GM23248 (cell line): Measurements from ENCODE around the gene CCDC85B.

Experiments
- EZH2 ChIP-seq: fragments of 200-600 bp; sonication (generic); IDR thresholded peaks from 2 replicates; pipeline ENCODE4 v1.6.1; 2018; ENCODE audit warnings: antibody characterized with exemption, mild to moderate bottlenecking; ENCODE audit not compliant: insufficient read depth, poor library complexity, severe bottlenecking
- EZH2phosphoT487 ChIP-seq: fragments of 200-600 bp; sonication (generic); IDR thresholded peaks from 2 replicates; pipeline ENCODE4 v1.6.1; 2018; ENCODE audit warnings: antibody characterized with exemption, moderate library complexity, mild to moderate bottlenecking, low read depth; ENCODE audit not compliant: insufficient read depth

DNA sequence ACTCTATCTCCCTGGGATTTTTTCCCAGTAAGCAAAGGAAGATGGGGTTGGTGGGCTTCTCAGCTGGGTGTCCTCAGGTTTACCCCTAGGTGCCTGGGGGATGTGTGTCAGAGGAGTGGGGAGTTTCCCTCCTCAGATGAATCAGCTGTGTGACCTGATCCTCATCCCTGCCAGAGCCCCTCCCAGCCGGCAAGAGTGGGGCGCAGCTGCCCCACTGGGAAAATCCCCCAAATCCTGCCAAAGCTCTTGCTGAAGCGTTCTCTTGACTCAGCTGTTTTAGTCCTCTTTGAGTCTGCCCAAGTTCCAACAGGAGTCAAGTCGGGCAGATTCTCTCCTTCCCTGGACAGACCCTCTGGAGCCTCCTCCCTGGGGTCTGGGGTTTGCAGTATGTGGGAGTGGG, 22.4 kb downstream of the CCDC85B start:
- TF ChIP-seq EZH2 = no peak
- TF ChIP-seq EZH2phosphoT487 = no peak
